HG03439 (cell line): ENCODE results near the gene GINS2.

Experiments used
- ATAC-seq: cut with Tn5 transposase; IDR thresholded peaks from one replicate; pipeline ENCODE4 v1.9.1; 2021; ENCODE audit warnings: mild to moderate bottlenecking, moderate library complexity; ENCODE audit not compliant: unreplicated experiment

The GINS2 gene

GRCh38 chr16:85643631-85644030, 45.1 kb downstream of the GINS2 start:
- no peak for ATAC-seq

- no peak for ATAC-seq
These were observed 45.9 kb downstream of the GINS2 start for GRCh38 chr16:85642762-85643358.

- ATAC-seq = no peak
These were observed 47.0 kb downstream of the GINS2 start for GRCh38 chr16:85641776-85642176.

GRCh38 chr16:85641305-85641704, 47.4 kb downstream of the GINS2 start:
- no peak for ATAC-seq

- ATAC-seq = no peak
These were observed 48.2 kb downstream of the GINS2 start for GRCh38 chr16:85640585-85640984.

- ATAC-seq = no peak
These were observed 48.5 kb downstream of the GINS2 start for GRCh38 chr16:85640254-85640558.

- no peak for ATAC-seq
These were observed 49.1 kb downstream of the GINS2 start for GRCh38 chr16:85639529-85640253.

GRCh38 chr16:85638695-85639409, 49.9 kb downstream of the GINS2 start:
- ATAC-seq = no peak

GRCh38 chr16:85637808-85638647, 50.7 kb downstream of the GINS2 start:
- no peak for ATAC-seq

- ATAC-seq = no peak
These were observed 51.5 kb downstream of the GINS2 start for GRCh38 chr16:85637061-85637807.

GRCh38 chr16:85636234-85636812, 52.4 kb downstream of the GINS2 start:
- ATAC-seq = no peak

- no peak for ATAC-seq
These were observed 53.1 kb downstream of the GINS2 start for GRCh38 chr16:85635545-85636140.

- ATAC-seq = no peak
These were observed 53.8 kb downstream of the GINS2 start for GRCh38 chr16:85634747-85635544.

GRCh38 chr16:85633888-85634287, 54.9 kb downstream of the GINS2 start:
- no peak for ATAC-seq

- no peak for ATAC-seq
These were observed 55.4 kb downstream of the GINS2 start for GRCh38 chr16:85633438-85633743.

GRCh38 chr16:85632709-85633437, 55.9 kb downstream of the GINS2 start:
- no peak for ATAC-seq

- no peak for ATAC-seq
These were observed 56.9 kb downstream of the GINS2 start for GRCh38 chr16:85631802-85632393.

- no peak for ATAC-seq
These were observed 57.5 kb downstream of the GINS2 start for GRCh38 chr16:85631230-85631629.
